Pancreas (tissue), 10 donors: ENCODE data around the gene AP1G1. TPM values are rescaled to one million over a fixed set of nuclear protein-coding genes. Genes with fewer than 3 reads are reported as not detected.

Experiments
- ATAC-seq, 4 donors: fragments of 200-7000 bp; cut with Tn5 transposase; one replicate each; pipeline versions ENCODE4 v1.8.0 to v1.9.1; 2020; ENCODE audit warnings: mild to moderate bottlenecking in 4 of 4, moderate library complexity in 4 of 4
- DNase-seq, 6 donors: peaks; one replicate each; pipeline ENCODE4 v3.0.0-alpha.2; 2020
- FAIRE-seq: peaks from 2 replicates; lab custom pipeline; 2012; peaks lifted over from hg19 to GRCh38; lab: Jason Lieb, UNC
- H3K27ac ChIP-seq, 4 donors: fragments of 200-600 bp; sonication (generic); 1 replicate in 3 of 4; 2 replicates in 1 of 4; pipeline versions ENCODE4 v1.5.0 to v1.8.0; 2020
- H3K27me3 ChIP-seq, 4 donors: fragments of 200-600 bp; one replicate each; pipeline ENCODE4 v1.8.0; 2021
- H3K36me3 ChIP-seq, 3 donors: fragments of 200-600 bp; sonication (generic) in 1 of 3; one replicate each; pipeline versions ENCODE4 v1.5.0 to v1.8.0; 2020 to 2021
- H3K4me1 ChIP-seq, 3 donors: fragments of 200-600 bp; one replicate each; pipeline ENCODE4 v1.8.0; 2021
- H3K4me3 ChIP-seq, 4 donors: fragments of 200-600 bp; sonication (generic) in 2 of 4; one replicate each; pipeline versions ENCODE4 v1.5.0 to v1.8.0; 2020 to 2021
- H3K9me3 ChIP-seq, 4 donors: fragments of 200-600 bp; one replicate each; pipeline ENCODE4 v1.8.0; 2021
- WGBS, 2 donors: extraction: QIAGEN DNeasy Blood & Tissue Kit; methylation state at CpG; one replicate each; pipeline ENCODE4 v1.1.7; 2013; 5-methylcytosine and 5-hydroxymethylcytosine counted together
- intact Hi-C, 3 donors: fragments of 100-400 bp; cut with DNase I; formaldehyde crosslinking; loops; one replicate each; pipeline versions ENCODE4 v1.11.1 to v1.14.2; 2022
- polyA plus RNA-seq, 2 donors: library from polyadenylated mRNA; stranded (reverse); fragments of 200-250 nt; gene quantifications; one replicate each; pipeline ENCODE4 v1.2.3, GENCODE V29; 2013
- total RNA-seq, 6 donors: library from RNA; stranded (reverse); fragmentation: NEBNext Ultra II Directional in 4 of 6; extraction: Animal tissue kit (Norgen Biotek cat#: 25700) in 4 of 6; gene quantifications; one replicate each; pipeline versions ENCODE4 v1.2.1 to v1.2.4, GENCODE V29; 2021 to 2023
- TF ChIP-seq, protein P1 (sequence below), 4 donors: fragments of 200-600 bp; sonication (generic) in 3 of 4; IDR thresholded peaks; one replicate each; pipeline versions ENCODE4 v1.5.0 to v1.8.0; 2021; ENCODE audit warnings: antibody characterized with exemption in 4 of 4
- donor health status: healthy with polysubstance abuse.
- donor health status: DM: no; HTN: no; CAD: no; lungs with moderate emphysema.
- donor health status: DM: no; HTN: no; CAD: no.
- donor health status: control.
- donor health status: control.
- donor health status: Bipolar disorder and iron deficiency.
- donor health status: DM: yes; HTN: yes; CAD: no.
- donor health status: DM: no; HTN: no; CAD: no.
- donor health status: DM: no; HTN: no; CAD: no.
- donor health status: DM: yes; HTN: yes; CAD: no.

The AP1G1 gene
- total and polyA plus RNA-seq, 8 donors: 15.3 to 50.8 (median 34.5) TPM

DNA sequence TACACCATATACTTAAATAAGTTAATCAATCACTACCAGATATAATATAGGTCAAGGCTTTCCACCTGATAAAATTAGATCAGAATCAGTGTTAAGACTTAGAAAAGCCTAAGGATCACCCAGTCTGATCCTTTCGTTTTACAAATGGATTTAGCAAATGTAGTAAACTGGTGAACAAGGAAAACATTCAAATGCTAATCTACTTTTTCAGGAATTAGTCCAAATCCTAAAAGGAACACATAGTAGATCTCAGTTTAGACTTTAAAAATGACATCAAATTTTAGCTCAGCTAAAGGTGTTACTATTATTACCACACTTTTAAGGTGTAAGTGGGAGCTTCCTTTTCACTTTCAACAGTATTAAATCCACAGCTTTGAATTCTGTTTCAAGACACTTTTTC, 96.1 kb downstream of the AP1G1 start:
- FAIRE-seq (no peak), ATAC-seq (no peak), DNase-seq (no peak)
- no peaks in the 10 kb centered on the region for H3K9me3 ChIP-seq
- intact Hi-C loops: no loop called here
- H3K36me3 ChIP-seq: no peaks in the 10 kb centered on the region
- TF ChIP-seq, protein P1, sequence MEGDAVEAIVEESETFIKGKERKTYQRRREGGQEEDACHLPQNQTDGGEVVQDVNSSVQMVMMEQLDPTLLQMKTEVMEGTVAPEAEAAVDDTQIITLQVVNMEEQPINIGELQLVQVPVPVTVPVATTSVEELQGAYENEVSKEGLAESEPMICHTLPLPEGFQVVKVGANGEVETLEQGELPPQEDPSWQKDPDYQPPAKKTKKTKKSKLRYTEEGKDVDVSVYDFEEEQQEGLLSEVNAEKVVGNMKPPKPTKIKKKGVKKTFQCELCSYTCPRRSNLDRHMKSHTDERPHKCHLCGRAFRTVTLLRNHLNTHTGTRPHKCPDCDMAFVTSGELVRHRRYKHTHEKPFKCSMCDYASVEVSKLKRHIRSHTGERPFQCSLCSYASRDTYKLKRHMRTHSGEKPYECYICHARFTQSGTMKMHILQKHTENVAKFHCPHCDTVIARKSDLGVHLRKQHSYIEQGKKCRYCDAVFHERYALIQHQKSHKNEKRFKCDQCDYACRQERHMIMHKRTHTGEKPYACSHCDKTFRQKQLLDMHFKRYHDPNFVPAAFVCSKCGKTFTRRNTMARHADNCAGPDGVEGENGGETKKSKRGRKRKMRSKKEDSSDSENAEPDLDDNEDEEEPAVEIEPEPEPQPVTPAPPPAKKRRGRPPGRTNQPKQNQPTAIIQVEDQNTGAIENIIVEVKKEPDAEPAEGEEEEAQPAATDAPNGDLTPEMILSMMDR (IDR thresholded peaks at IDR 0.05): no peak
- H3K27me3 ChIP-seq: no peaks in the 10 kb centered on the region
- H3K4me1 ChIP-seq: peaks cover 0 to 8% (median 0%) of the 10 kb centered on the region in 3 donors
- 25 to 31% methylated on average over 1 of the region's 1 CpG for WGBS, 2 donors
- no peak overlapping the region for H3K4me3 ChIP-seq
- no peak overlapping the region for H3K27ac ChIP-seq

GRCh38 chr16:71711789-71712188, 96.8 kb downstream of the AP1G1 start:
- WGBS, 2 donors: 34 to 38% methylated on average over 3 of the region's 3 CpGs
- TF ChIP-seq, protein P1 (IDR thresholded peaks at IDR 0.05): no peak
- no peak overlapping the region for H3K27ac ChIP-seq
- no peaks in the 10 kb centered on the region for H3K9me3 ChIP-seq
- H3K4me3 ChIP-seq: no peak overlapping the region
- FAIRE-seq (no peak), ATAC-seq (peak in 2 of 4 donors; percentile 25 to 44), DNase-seq (no peak)
- H3K4me1 ChIP-seq: peaks cover 0 to 8% (median 0%) of the 10 kb centered on the region in 3 donors
- intact Hi-C loops: no loop called here
- H3K36me3 ChIP-seq: no peaks in the 10 kb centered on the region
- H3K27me3 ChIP-seq: no peaks in the 10 kb centered on the region

DNA sequence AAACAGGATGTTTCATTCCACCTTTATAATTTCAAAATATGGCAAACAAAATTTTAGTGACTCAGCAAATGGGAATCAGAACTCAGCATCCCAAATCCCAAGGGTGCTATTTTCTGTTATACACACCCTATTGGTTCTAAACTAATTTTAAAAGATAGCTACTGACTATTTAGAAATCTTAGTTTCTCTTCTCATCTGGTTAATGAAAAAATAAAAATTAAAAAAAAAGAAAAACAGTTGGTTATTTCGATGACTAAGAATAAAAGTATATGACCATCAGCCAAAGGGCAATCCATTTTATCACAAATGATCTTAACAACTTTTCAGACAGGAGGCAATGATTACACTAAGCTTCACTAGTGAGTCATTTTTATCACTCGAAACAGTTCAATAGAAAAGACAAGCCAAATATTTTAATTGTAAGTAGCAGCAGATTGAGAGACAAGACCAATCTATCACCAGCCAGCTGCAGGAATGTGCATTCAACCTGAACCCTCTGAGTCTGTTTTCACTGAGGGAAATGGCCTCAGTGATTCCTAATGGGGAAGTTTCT, 99.3 kb downstream of the AP1G1 start:
- Histone ChIP-seq H3K27me3 (no peaks in the 10 kb centered on the region), H3K4me3 (no peak overlapping the region), H3K27ac (no peak overlapping the region), H3K9me3 (no peaks in the 10 kb centered on the region), H3K4me1 (peaks cover 0 to 8% (median 0%) of the 10 kb centered on the region in 3 donors), H3K36me3 (no peaks in the 10 kb centered on the region)
- no peak for DNase-seq
- 48 to 58% methylated on average over 2 of the region's 2 CpGs for WGBS, 2 donors
- FAIRE-seq: peak; percentile 56
- TF ChIP-seq, protein P1 (IDR thresholded peaks at IDR 0.05): no peak
- ATAC-seq: peak in 3 of 4 donors; percentile 30 to 35 (median 32)
- intact Hi-C loops: no loop called here

DNA sequence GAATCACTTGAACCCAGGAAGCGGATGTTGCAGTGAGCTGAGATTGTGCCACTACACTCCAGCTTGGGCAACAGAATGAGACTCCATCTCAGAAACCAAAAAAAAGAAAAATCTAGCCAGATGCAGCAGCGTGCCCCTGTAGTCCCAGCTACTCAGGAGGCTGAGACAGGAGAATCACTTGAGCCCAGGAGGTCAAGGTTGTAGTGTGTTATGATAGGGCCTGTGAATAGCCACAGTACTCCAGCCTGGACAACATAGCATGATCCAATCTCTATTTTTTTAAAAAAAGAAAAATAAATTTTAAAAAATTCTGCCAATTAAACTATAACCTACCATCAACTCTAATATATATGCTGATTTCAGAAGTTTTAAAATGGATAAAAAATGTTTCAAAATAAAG, 99.9 kb downstream of the AP1G1 start:
- Histone ChIP-seq H3K4me3 (no peak overlapping the region), H3K36me3 (no peaks in the 10 kb centered on the region), H3K27me3 (no peaks in the 10 kb centered on the region), H3K9me3 (no peaks in the 10 kb centered on the region), H3K4me1 (peaks cover 0 to 8% (median 0%) of the 10 kb centered on the region in 3 donors), H3K27ac (no peak overlapping the region)
- ATAC-seq (no peak), DNase-seq (no peak), FAIRE-seq (no peak)
- WGBS, 2 donors: 96 to 98% methylated on average over 2 of the region's 2 CpGs
- TF ChIP-seq, protein P1 (IDR thresholded peaks at IDR 0.05): no peak
- intact Hi-C loops: no loop called here

DNA sequence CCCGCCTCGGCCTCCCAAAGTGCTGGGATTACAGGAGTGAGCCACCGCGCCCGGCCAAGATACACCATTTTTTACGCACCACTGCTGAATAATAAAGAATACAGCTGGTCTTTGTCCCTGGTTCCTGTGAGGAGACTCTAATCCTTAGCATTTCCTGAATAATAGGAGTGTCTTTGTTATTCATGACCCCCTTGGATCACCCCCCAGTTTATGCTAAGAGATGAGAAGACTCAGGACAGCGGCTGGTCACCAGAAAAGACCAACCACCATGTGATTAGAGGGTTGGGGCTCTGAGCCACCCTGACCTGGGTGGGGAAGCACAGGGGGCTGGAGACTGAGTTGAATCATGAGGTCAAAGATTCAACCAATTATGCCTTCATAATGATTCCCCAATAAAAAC, 101.4 kb downstream of the AP1G1 start:
- ATAC-seq: no peak

More for the DNA sequence above, 101.4 kb downstream of the AP1G1 start:
- Histone ChIP-seq H3K4me1 (peaks cover 0 to 5% (median 0%) of the 10 kb centered on the region in 3 donors), H3K4me3 (no peak overlapping the region), H3K36me3 (no peaks in the 10 kb centered on the region), H3K27ac (no peak overlapping the region), H3K9me3 (no peaks in the 10 kb centered on the region), H3K27me3 (no peaks in the 10 kb centered on the region)
- TF ChIP-seq, protein P1 (IDR thresholded peaks at IDR 0.05): no peak
- DNase-seq (no peak), FAIRE-seq (no peak)
- intact Hi-C loops: no loop called here
- 91 to 98% methylated on average over 5 to 7 of the region's 7 CpGs for WGBS, 2 donors
